Amygdala (tissue), 56 donors: ENCODE data around the gene HPSE2.

Experiments used
- DNase-seq, 56 donors: peaks; one replicate each; lab custom pipeline; 2025; lab: John Stamatoyannopoulos, UW

Gene HPSE2

GRCh38 chr10:98478430-98479222 lies 757.0 kb downstream of the HPSE2 start:
- no peak for DNase-seq

DNA sequence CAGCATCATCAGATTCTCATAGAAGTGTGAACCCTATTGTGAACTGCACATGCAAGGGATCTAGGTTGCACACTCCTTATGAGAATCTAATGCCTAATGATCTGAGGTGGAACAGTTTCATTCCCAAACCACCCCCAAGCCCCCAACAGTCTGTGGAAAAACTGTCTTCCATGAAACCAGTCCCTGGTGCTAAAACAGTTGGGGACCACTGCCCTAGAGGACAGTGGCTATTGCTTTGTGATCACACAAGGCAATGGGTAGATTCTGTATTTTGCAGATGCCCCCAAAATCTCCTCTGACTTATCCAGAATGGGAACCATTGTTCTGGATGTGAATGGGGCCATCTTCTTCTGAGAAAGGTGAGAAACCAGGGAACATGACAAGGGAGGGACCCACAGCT lies 757.8 kb downstream of the HPSE2 start:
- DNase-seq: no peak

GRCh38 chr10:98474628-98475027 lies 761.0 kb downstream of the HPSE2 start:
- DNase-seq: no peak

- no peak for DNase-seq
These were observed 763.5 kb downstream of the HPSE2 start for GRCh38 chr10:98472196-98472595.

GRCh38 chr10:98470850-98471249 lies 764.8 kb downstream of the HPSE2 start:
- DNase-seq: no peak

- DNase-seq: no peak
These were observed 766.4 kb downstream of the HPSE2 start for GRCh38 chr10:98469001-98469931.

- DNase-seq: peak in 49 of 56 donors; percentile 12 to 87 (median 52)
These were observed 767.9 kb downstream of the HPSE2 start for GRCh38 chr10:98467506-98468318.

DNA sequence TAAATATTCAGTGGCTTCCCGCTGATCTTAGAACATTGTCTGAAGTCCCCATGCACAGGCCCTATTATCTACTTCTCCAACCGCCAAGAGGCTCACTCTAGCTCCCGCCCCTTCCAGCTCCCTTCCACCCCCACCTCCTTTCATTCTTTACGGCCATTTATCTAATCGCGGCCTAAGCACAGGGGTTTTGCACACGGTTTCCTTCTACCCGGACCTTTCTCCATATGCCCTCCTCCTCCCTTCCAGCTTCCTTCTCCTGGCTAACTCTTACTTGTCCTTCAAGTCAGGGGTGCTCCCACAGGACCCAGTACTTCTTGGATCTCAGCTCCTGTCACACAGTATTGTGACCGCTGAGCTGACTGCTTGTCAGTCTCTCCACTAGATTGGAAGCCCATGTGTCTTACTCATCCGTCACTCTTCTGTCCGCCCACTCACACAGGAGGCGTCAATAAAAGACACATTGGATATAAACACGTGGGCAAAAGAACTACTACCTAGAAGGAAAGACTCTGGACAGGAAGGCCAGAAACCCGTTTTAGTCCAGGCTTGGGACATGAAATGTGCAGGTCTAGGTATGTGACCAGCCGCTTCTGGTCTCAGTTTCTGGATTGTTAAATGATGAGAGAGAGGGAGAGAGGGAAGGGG lies 768.7 kb downstream of the HPSE2 start:
- no peak for DNase-seq

DNA sequence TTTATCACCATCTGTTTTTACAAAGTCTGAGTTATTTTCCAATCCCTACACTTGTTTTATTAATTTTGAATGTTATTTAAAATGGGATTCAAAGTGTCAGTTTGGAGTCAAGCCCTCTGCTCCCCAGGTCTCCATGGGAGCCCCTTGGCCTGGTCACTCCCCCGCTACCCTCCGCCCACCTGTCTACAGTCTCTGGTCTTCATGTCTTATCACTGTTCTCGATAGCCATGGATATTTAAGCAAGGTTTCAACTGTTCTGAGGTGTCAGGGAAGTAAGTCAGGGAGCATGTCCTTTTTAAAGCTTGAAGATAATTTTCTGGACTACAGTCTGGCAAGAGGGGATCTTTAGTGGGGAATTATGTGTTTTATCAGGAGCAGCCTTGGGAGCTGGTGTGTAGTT lies 769.8 kb downstream of the HPSE2 start:
- no peak for DNase-seq

DNA sequence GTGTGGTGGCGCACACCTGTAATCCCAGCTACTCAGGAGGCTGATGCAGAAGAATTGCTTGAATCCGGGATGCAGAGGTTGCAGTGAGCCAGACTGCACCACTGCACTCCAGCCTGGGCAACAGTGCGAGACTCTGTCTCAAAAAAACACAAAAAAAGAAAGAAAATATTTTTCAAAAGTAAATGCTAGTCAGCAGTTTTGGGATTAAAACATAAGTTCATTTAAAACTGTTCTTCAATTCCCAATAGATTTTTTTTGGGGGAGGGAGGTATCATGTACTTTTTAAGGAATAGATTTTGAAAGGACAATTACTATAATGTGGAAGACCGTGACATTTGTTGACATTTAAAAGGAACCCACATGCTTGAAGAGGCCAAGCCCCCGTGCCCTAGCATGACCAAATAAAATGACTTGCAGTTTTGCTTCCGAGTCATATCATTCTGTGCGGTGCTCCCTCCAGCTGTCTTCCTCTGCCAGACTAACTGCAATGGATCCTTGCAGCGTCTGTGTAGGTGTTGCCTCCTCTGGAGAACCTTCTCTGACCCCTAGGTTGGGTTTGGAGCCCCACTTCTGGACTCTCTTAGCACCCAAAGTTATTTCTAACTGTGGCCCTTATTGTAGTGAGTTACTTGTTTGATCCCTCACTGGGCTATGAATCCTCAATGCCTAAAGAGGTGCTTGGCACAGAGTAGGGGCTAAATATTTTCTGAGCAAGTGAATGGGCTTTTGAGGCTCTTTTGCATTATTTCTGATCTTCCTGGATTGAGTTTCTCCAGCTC lies 771.5 kb downstream of the HPSE2 start:
- DNase-seq: no peak

DNA sequence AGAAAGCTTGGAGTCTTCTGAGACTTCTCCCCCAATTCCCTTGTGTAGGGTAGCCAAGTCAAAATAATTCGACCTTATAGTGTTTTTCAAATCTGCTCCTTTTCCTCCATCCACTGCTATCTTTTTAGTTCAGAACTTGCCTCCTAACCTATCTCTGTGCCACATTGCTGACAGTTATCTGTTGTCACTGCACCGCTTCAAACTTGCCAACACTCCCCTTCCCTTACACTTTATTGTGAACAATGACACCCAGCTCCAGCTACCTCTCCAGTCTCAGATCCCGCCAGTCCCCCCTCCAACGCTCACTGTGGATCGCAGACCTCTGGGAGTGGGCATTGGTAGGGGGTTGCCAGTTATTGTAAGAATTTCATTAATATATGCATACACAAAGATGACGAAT lies 772.6 kb downstream of the HPSE2 start:
- no peak for DNase-seq

DNA sequence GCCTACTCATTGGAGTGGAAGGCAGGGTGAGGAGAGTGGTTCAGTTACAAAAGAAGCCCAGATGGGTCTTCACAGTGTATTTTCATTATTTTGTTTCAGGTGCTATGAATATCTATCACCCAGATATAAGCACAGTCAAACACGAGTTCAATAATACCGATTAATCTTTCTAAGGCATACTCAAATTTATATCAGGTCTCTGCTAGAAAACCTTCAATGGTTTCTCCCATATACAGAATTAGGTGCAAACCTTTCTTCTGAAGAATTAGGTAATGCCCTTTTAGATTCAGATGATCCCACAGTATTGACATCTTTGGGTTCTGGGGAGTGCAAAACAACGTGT lies 774.2 kb downstream of the HPSE2 start:
- DNase-seq: no peak

- DNase-seq: no peak
These were observed 774.7 kb downstream of the HPSE2 start for GRCh38 chr10:98460837-98461499.

GRCh38 chr10:98458809-98459784 lies 776.6 kb downstream of the HPSE2 start:
- no peak for DNase-seq

DNA sequence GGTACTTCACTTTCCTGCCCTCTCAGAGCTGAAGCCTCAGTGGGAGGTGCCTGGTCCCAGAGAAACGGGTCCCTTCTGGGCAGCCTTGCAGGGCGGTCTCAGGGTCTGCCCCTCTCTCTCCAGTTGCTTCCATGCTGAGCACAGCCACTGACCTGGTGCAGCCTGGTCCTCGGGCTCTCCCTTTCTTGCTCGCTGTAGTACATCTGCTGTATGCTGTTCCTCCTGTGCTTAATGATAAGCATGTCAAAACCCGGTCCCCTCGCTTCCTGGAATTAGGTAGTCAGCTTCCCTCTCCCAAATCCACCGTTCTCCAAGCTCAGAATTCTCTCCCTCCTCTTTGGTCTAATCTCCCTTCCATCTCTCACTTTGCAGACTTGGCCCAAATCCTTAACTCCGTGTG lies 777.9 kb downstream of the HPSE2 start:
- no peak for DNase-seq

- DNase-seq: no peak
These were observed 778.8 kb downstream of the HPSE2 start for GRCh38 chr10:98456686-98457482.

DNA sequence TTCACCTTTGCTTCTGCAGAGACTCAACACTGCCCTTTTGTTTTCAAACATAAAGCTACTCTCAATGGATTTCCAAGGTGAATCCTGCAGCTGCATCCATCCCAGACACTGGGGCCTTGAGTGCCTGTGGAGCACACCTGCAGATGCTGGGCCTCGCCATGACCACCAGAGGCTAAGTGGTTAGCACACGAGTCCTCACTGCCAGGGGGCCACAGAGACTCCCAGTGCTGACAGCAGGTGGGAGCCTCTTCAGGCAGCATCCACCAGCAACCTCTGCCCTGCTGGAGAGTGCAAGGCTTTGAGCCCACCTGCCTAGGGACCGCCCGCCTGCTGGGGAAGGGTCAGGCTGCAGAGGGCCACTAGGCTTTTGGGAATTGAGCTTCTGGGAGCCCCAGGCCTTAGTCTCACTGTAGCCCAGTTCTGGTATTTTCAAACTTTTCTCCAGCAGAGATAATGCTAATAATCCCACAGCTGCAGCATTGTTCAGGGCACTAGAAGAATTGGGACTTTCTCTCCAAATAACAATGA lies 779.5 kb downstream of the HPSE2 start:
- no peak for DNase-seq
